ENCODE measurements around the gene INKA1. TPM values are rescaled to one million over a fixed set of nuclear protein-coding genes. Genes with fewer than 3 reads are reported as not detected.

INKA1 gene
- total and polyA plus RNA-seq, 9 of the 15 experiments (the other 6 are each of a cell fraction or from before 2014, with no cell fraction given) = 0.55 to 13.9 (median 6.7) TPM

GRCh38 chr3:49791571-49791970 lies 11.5 kb upstream of the INKA1 start:
- H3K4me2 ChIP-seq (ENCODE audit: insufficient read depth, low read length) = no peak overlapping the region
- intact Hi-C loops (cut with micrococcal nuclease) = no loop called here
- H3K4me1 ChIP-seq (replicated peaks in 1 of 2; ENCODE audit: control insufficient read depth in 2 of 2, insufficient read depth in 2 of 2, low read length in 2 of 2) = peaks cover 11 to 20% of the 10 kb centered on the region in 2 experiments; a peak in 4 of 5 replicates
- WGBS (ENCODE audit: insufficient coverage, low coverage, missing lambda C conversion rate) = 53% methylated on average over 4 of the region's 4 CpGs
- ChIA-PET CTCF (ENCODE audit: low intra/inter-chr PET ratio) (no interaction called here), POLR2A (interaction anchor here (1.1 kb wide), 1 partner anchor 14 kb away, joined by 3 read pairs; no protein-coding TSS in a partner anchor)
- H3K27ac ChIP-seq (ENCODE audit: extremely low read depth, low read depth, low read length) = no peak overlapping the region
- no peaks in the 10 kb centered on the region for H3K9me1 ChIP-seq (ENCODE audit: control insufficient read depth, insufficient read depth, low read length)
- H3K9ac ChIP-seq (ENCODE audit: insufficient read depth in 1 of 2, low read depth in 2 of 2, low read length in 2 of 2) = no peak overlapping the region
- in situ Hi-C loops (cut with MboI) = no loop called here
- H2AFZ ChIP-seq (ENCODE audit: low read depth, low read length) = no peak overlapping the region
- no peak for DNase-seq (ENCODE audit: extremely low read depth in 1 of 4, low spot score in 3 of 4)
- H3K4me3 ChIP-seq = no peak overlapping the region
- H3K79me2 ChIP-seq (ENCODE audit: control insufficient read depth, insufficient read depth, low read length) = peaks cover 6% of the 10 kb centered on the region; the same call in 1 of the 3 replicates
- no peaks in the 10 kb centered on the region for H4K20me1 ChIP-seq (replicated peaks; ENCODE audit: control insufficient read depth, insufficient read depth, low read length)
- no peaks in the 10 kb centered on the region for H3K9me3 ChIP-seq (replicated peaks; ENCODE audit: control insufficient read depth, insufficient read depth, low read depth, low read length)
- ATAC-seq = no peak
- no TSS peak for BruUV-seq (replicated peaks)
- no peaks in the 10 kb centered on the region for H3K27me3 ChIP-seq (ENCODE audit: control insufficient read depth in 2 of 2, insufficient read depth in 2 of 2, low read length in 2 of 2)
- no peaks in the 10 kb centered on the region for H3K36me3 ChIP-seq (ENCODE audit: control insufficient read depth, insufficient read depth, low read length)
- TF ChIP-seq PHF8 (IDR thresholded peaks at IDR 0.05; ENCODE audit: borderline replicate concordance, low read length) (no peak), ZC3H11A (IDR thresholded peaks at IDR 0.05; ENCODE audit: low read depth, low read length) (no peak), POLR2H (tag; IDR thresholded peaks at IDR 0.05; ENCODE audit: low read depth) (no peak), NKRF (IDR thresholded peaks at IDR 0.05; ENCODE audit: borderline replicate concordance) (no peak), RBFOX2 (IDR thresholded peaks at IDR 0.05; ENCODE audit: low read depth, low read length) (no peak), MYNN (IDR thresholded peaks at IDR 0.05) (no peak), MYNN (CRISPR knock-in tag; IDR thresholded peaks at IDR 0.05) (no peak), ZNF76 (CRISPR knock-in tag; IDR thresholded peaks at IDR 0.05; ENCODE audit: borderline replicate concordance) (no peak), PREB (CRISPR knock-in tag; IDR thresholded peaks at IDR 0.05) (no peak), ZNF175 (CRISPR knock-in tag; IDR thresholded peaks at IDR 0.05; ENCODE audit: low read depth) (no peak), ZFP1 (CRISPR knock-in tag; IDR thresholded peaks at IDR 0.05) (no peak), CEBPZ (IDR thresholded peaks at IDR 0.05; ENCODE audit: borderline replicate concordance, low read depth, low read length) (no peak), ZNF347 (CRISPR knock-in tag; IDR thresholded peaks at IDR 0.05; ENCODE audit: low read depth) (no peak), VEZF1 (CRISPR knock-in tag; IDR thresholded peaks at IDR 0.05) (no peak), RNF2 (IDR thresholded peaks at IDR 0.05) (no peak)
- FAIRE-seq = no peak

All from K562 (cell line).